ENCODE measurements around the gene ZNF385D.
"Not testable (repeated sequence)": the region's sequence is repeated elsewhere in the genome, so short reads cannot be mapped to it uniquely, and the experiment has no call there.

Gene ZNF385D

DNA sequence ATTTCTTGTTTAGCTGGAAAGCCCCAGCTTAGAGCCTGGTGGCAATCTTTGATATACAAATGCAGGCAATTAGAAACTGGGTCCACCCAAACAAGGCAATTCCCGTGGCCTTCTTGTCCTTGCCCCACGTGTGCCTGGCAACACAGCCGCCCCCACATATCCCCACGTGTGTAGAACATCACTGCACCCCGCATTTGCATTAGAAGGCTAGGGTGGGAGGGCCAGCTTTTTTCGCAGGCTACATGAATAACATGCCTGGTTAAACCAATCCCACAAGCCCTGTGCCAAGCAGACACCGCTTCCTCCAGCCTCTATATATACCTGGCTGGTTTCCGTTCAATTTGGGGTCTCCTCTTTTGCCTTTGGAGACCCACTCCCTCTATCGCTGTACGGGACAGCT, 250.2 kb downstream of the ZNF385D start:
- Histone ChIP-seq H3K27ac (ENCODE audit: low read length) (no peak overlapping the region), H3K9ac (ENCODE audit: low read length) (no peak overlapping the region), H3K36me3 (ENCODE audit: control insufficient read depth, low read depth, low read length) (no peaks in the 10 kb centered on the region), H3K4me3 (ENCODE audit: low read length) (no peak overlapping the region), H3K27me3 (ENCODE audit: control insufficient read depth, insufficient read depth, low read length) (no peaks in the 10 kb centered on the region), H3K4me1 (ENCODE audit: control insufficient read depth, low read depth, low read length) (peaks cover 19% of the 10 kb centered on the region), H3K9me3 (ENCODE audit: control insufficient read depth, low read depth, low read length) (no peaks in the 10 kb centered on the region)

DNA sequence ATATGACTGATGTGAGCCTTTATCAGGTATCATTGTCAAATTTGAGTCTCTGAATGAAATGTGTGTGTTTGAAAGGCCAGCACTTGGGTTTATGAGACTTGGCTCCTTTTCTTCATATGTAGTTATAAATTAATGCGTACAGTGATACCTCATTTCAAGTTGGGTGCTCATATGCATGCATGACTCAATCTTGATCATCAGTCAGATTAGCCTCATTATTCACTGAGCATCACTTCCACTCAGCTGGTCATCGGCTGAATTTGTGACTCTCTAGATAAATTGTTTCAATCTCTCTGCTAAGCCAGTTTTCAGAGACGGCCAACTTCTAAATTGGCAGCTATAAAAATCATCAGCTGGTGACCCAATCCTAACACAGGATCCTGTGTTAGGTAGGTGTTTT, 260.3 kb downstream of the ZNF385D start:
- H3K4me3 ChIP-seq (ENCODE audit: low read length); H3K27ac ChIP-seq (ENCODE audit: low read length); H3K9me3 ChIP-seq (ENCODE audit: control insufficient read depth, low read depth, low read length); H3K36me3 ChIP-seq (ENCODE audit: control insufficient read depth, low read depth, low read length); H3K4me1 ChIP-seq (ENCODE audit: control insufficient read depth, low read depth, low read length); H3K27me3 ChIP-seq (ENCODE audit: control insufficient read depth, insufficient read depth, low read length); H3K9ac ChIP-seq (ENCODE audit: low read length): not testable (repeated sequence)

DNA sequence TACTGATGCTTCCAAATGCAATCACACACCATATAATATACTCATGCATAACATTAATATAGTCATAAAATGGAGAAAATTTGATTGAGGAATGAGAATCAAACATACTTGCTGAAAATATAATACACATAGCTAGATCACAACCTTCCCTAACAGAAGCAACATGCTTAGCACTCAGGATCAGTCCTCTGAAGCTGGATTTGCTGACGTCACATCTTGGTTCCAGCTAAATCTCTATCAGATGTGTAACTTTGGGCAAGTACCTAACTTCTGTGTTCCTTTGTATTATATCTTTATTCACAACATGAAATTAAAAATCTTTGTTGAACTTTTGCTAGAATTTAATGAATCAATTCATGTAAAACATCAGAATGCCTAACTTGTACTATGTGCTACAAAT, 263.5 kb downstream of the ZNF385D start:
- Histone ChIP-seq H3K9ac (ENCODE audit: low read length) (no peak overlapping the region), H3K27ac (ENCODE audit: low read length) (no peak overlapping the region), H3K4me3 (ENCODE audit: low read length) (no peak overlapping the region), H3K4me1 (ENCODE audit: control insufficient read depth, low read depth, low read length) (no peaks in the 10 kb centered on the region), H3K36me3 (ENCODE audit: control insufficient read depth, low read depth, low read length) (no peaks in the 10 kb centered on the region), H3K27me3 (ENCODE audit: control insufficient read depth, insufficient read depth, low read length) (no peaks in the 10 kb centered on the region), H3K9me3 (ENCODE audit: control insufficient read depth, low read depth, low read length) (no peaks in the 10 kb centered on the region)

DNA sequence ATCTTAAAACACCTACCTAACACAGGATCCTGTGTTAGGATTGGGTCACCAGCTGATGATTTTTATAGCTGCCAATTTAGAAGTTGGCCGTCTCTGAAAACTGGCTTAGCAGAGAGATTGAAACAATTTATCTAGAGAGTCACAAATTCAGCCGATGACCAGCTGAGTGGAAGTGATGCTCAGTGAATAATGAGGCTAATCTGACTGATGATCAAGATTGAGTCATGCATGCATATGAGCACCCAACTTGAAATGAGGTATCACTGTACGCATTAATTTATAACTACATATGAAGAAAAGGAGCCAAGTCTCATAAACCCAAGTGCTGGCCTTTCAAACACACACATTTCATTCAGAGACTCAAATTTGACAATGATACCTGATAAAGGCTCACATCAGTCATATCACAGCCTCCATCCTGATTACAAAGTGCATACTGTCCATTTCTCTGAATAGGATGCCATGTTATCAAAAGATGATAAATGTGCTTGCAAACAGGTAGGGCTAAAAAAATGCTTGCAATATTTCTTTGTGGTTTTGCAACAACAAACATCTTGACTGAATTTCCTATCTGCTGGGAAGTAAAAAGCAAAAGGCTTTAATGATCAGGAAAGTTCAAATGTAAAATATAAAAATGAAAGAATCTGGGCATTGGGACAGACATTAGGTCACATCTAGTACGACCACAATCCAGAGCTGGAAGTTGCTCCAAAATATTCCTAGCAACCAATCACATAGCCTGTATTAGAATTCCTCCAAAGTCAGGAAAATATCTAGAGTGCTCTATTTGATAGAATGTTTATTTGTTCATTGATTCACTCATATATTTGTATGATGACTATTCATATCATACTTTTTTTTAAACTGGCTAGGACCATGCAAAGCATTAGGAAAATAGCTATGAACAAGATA, 264.7 kb downstream of the ZNF385D start:
- not testable (repeated sequence) for H3K4me3 ChIP-seq (ENCODE audit: low read length); H3K4me1 ChIP-seq (ENCODE audit: control insufficient read depth, low read depth, low read length); H3K27me3 ChIP-seq (ENCODE audit: control insufficient read depth, insufficient read depth, low read length); H3K36me3 ChIP-seq (ENCODE audit: control insufficient read depth, low read depth, low read length); H3K9ac ChIP-seq (ENCODE audit: low read length); H3K9me3 ChIP-seq (ENCODE audit: control insufficient read depth, low read depth, low read length); H3K27ac ChIP-seq (ENCODE audit: low read length)

DNA sequence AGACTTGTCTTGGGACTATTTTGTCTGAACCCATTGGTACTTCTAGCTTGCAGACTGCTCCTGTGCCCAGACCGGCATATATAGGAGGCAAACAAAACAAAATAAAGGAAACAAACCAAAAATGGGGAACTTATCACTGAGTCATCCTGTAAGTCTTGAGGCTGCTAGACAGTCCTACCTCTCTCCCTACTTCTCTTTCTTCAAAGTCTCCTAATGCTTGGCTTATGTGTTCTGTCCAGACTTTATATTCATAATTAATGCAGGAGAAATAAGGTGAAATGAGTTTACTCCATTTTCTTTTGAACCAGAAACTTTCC, 266.2 kb downstream of the ZNF385D start:
- H3K4me1 ChIP-seq (ENCODE audit: control insufficient read depth, low read depth, low read length): no peaks in the 10 kb centered on the region

DNA sequence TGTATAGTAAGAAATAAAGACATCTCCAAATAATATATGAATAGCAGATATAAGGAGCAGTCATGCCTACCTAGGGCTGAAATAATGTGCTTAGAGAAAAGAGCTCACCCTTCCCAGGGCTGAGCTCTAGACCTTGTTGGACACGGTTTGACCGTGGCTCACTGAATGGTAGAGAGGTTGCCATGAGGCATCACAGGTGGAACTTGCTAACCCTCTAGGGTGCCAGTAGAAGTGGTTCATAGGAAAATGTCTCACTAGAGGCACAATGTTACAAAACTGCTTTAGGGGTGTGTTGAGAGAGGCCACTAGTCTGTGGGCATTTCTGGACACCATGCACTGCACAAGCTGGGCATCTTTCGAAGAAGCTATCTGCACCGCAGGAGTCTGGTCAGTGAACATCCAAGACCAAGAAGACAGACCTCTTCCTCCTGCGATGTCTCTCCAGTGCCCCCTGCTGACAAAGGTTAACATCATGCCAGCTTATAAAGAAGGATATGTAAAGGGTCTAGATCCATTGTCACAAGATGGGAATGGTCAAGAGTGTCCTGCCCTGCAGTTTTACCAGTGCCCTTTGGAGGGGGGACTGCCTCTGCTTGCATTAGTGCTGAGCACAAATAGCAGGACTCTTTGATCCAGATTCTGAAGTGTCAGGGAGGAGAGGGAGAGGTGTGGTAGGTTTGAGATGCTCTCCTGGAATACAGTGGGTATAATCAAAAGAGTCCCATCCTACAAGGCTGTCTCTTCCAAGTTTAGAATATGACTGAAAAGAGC, 266.8 kb downstream of the ZNF385D start:
- Histone ChIP-seq H3K9me3 (ENCODE audit: control insufficient read depth, low read depth, low read length) (no peaks in the 10 kb centered on the region), H3K27ac (ENCODE audit: low read length) (no peak overlapping the region), H3K9ac (ENCODE audit: low read length) (no peak overlapping the region), H3K27me3 (ENCODE audit: control insufficient read depth, insufficient read depth, low read length) (no peaks in the 10 kb centered on the region), H3K4me1 (ENCODE audit: control insufficient read depth, low read depth, low read length) (no peaks in the 10 kb centered on the region), H3K36me3 (ENCODE audit: control insufficient read depth, low read depth, low read length) (no peaks in the 10 kb centered on the region), H3K4me3 (ENCODE audit: low read length) (no peak overlapping the region)

More for the DNA sequence above, 266.2 kb downstream of the ZNF385D start:
- Histone ChIP-seq H3K27ac (ENCODE audit: low read length) (no peak overlapping the region), H3K9ac (ENCODE audit: low read length) (no peak overlapping the region), H3K27me3 (ENCODE audit: control insufficient read depth, insufficient read depth, low read length) (no peaks in the 10 kb centered on the region), H3K36me3 (ENCODE audit: control insufficient read depth, low read depth, low read length) (no peaks in the 10 kb centered on the region), H3K9me3 (ENCODE audit: control insufficient read depth, low read depth, low read length) (no peaks in the 10 kb centered on the region), H3K4me3 (ENCODE audit: low read length) (no peak overlapping the region)

DNA sequence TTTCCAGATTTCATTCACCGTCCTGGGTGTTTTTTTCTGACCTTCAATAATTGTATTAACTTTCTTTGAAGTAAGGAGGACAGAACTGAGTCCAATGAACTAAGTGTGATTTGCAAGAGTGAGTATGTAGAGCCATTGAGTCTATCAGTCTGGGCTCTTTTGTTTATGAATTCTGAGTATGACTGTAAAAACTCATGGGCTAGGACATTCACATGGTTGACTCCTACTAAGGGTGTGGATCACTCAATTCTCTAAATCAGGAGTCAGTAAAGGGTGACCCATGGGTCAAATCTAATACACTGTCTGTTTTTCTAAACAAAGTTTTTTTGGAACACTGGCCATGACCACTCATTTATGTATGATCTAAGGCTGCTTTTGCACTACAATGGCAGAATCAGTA, 269.0 kb downstream of the ZNF385D start:
- no peaks in the 10 kb centered on the region for H3K27me3 ChIP-seq (ENCODE audit: control insufficient read depth, insufficient read depth, low read length)
- no peak overlapping the region for H3K4me3 ChIP-seq (ENCODE audit: low read length)
- H3K4me1 ChIP-seq (ENCODE audit: control insufficient read depth, low read depth, low read length): no peaks in the 10 kb centered on the region
- H3K9ac ChIP-seq (ENCODE audit: low read length): no peak overlapping the region
- no peaks in the 10 kb centered on the region for H3K36me3 ChIP-seq (ENCODE audit: control insufficient read depth, low read depth, low read length)
- no peaks in the 10 kb centered on the region for H3K9me3 ChIP-seq (ENCODE audit: control insufficient read depth, low read depth, low read length)
- no peak overlapping the region for H3K27ac ChIP-seq (ENCODE audit: low read length)

DNA sequence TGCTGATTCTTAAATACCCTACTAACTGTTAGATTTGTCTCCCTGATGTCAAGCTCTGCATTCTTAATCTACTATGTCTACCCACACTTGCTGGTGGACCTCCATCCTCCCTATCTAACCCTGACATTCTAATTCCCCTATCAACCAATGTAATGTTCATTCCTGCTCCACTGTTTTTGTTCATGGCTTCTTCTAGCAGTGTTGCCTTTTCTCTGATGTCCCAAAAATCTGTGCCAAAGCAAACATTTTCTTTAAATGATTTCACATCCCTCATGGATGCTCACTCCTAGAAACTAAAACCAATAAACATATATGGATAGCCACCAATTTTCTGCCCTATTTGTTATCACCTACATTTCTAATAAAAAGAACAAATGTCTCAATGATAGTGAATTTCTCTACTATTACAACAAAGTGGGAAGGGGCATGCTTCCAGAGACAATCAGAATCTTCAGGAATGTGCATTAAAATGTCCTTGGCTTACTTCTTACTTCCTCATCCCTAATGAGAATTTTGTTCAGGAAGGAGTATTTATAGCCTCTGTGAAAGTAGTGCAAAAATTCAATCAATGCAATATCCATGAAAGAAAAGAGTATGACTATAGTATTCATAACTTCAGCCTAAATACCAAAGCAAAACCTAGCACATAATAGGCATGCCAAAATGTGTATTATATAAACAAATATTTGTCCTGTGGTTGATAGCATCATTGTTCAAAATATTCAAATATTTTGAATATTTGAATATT, 273.3 kb downstream of the ZNF385D start:
- no peaks in the 10 kb centered on the region for H3K4me1 ChIP-seq (ENCODE audit: control insufficient read depth, low read depth, low read length)
- H3K36me3 ChIP-seq (ENCODE audit: control insufficient read depth, low read depth, low read length): no peaks in the 10 kb centered on the region
- no peak overlapping the region for H3K9ac ChIP-seq (ENCODE audit: low read length)
- H3K27ac ChIP-seq (ENCODE audit: low read length): no peak overlapping the region
- no peak overlapping the region for H3K4me3 ChIP-seq (ENCODE audit: low read length)
- H3K9me3 ChIP-seq (ENCODE audit: control insufficient read depth, low read depth, low read length): no peaks in the 10 kb centered on the region
- H3K27me3 ChIP-seq (ENCODE audit: control insufficient read depth, insufficient read depth, low read length): no peaks in the 10 kb centered on the region

DNA sequence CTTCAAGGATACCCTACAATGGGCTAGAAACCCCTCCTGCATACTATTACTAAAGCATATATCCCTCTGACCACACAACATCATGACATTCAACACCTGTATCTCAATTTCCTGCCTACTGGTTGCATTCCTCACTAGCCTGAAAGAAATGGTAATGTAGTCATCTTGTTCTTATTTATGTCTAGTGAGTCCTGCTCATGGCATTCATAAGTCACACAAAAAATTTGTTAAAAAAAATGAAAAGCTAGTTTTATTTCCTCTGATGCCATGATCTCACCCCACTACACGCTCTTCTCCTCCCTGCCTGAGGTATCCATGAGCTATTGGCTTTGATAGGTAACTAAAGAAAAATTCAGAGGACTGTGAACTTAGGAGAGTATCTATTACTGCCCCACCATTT, 284.5 kb downstream of the ZNF385D start:
- Histone ChIP-seq H3K9me3 (ENCODE audit: control insufficient read depth, low read depth, low read length) (no peaks in the 10 kb centered on the region), H3K4me1 (ENCODE audit: control insufficient read depth, low read depth, low read length) (no peaks in the 10 kb centered on the region), H3K27ac (ENCODE audit: low read length) (no peak overlapping the region), H3K4me3 (ENCODE audit: low read length) (no peak overlapping the region), H3K9ac (ENCODE audit: low read length) (no peak overlapping the region), H3K36me3 (ENCODE audit: control insufficient read depth, low read depth, low read length) (no peaks in the 10 kb centered on the region), H3K27me3 (ENCODE audit: control insufficient read depth, insufficient read depth, low read length) (no peaks in the 10 kb centered on the region)

DNA sequence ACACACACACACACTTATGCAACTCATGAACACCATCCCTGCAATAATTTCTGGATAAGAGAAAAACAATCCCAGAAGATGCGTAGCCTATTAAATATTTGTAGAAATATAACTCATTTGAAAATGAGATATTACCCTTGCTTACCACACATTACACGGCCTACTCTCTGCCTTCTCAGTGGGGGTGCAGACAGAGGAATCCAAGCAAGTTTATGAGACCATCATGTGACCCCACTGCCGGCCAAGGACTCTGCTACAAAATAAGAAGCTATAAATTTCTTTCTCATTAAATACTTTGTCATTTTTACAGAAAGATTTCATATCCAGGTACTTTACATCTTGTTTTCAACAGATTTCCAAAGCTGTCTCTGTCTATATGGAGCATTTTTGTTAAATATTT, 286.3 kb downstream of the ZNF385D start:
- no peaks in the 10 kb centered on the region for H3K27me3 ChIP-seq (ENCODE audit: control insufficient read depth, insufficient read depth, low read length)
- H3K36me3 ChIP-seq (ENCODE audit: control insufficient read depth, low read depth, low read length): no peaks in the 10 kb centered on the region
- H3K27ac ChIP-seq (ENCODE audit: low read length): no peak overlapping the region
- H3K9ac ChIP-seq (ENCODE audit: low read length): no peak overlapping the region
- H3K4me3 ChIP-seq (ENCODE audit: low read length): no peak overlapping the region
- no peaks in the 10 kb centered on the region for H3K9me3 ChIP-seq (ENCODE audit: control insufficient read depth, low read depth, low read length)
- no peaks in the 10 kb centered on the region for H3K4me1 ChIP-seq (ENCODE audit: control insufficient read depth, low read depth, low read length)

DNA sequence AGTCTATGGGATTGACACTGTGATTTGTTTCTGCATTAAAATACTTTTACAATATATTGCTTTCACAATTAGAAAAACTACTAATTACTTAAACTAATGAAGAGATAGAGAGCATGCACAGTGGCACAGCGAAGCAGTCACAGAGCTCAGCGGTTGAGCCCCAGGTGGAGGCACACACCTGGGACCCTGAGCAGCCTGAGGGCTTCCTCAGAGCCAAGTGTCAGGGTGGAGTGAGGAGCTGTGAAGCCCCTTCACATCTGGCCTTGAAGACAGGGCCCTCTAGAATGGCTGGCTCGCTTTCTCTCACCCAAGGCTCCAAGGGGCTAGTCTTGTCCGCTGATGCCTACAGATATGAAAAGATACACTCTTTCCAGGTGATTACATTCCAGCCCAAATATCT, 287.7 kb downstream of the ZNF385D start:
- no peak overlapping the region for H3K9ac ChIP-seq (ENCODE audit: low read length)
- no peak overlapping the region for H3K27ac ChIP-seq (ENCODE audit: low read length)

More for the DNA sequence above, 287.7 kb downstream of the ZNF385D start:
- Histone ChIP-seq H3K9me3 (ENCODE audit: control insufficient read depth, low read depth, low read length) (no peaks in the 10 kb centered on the region), H3K36me3 (ENCODE audit: control insufficient read depth, low read depth, low read length) (no peaks in the 10 kb centered on the region), H3K4me1 (ENCODE audit: control insufficient read depth, low read depth, low read length) (no peaks in the 10 kb centered on the region), H3K27me3 (ENCODE audit: control insufficient read depth, insufficient read depth, low read length) (no peaks in the 10 kb centered on the region), H3K4me3 (ENCODE audit: low read length) (no peak overlapping the region)
